GM20000 (cell line): ENCODE data around the gene TEX2.

Source experiments
- DNase-seq: peaks from one replicate; pipeline ENCODE4 v3.0.0; 2012; ENCODE audit warnings: low spot score
- TF ChIP-seq, protein P1 (sequence below): IDR thresholded peaks from 2 replicates; pipeline ENCODE4 v1.5.1; 2012; ENCODE audit warnings: mild to moderate bottlenecking, control low read depth; ENCODE audit errors: extremely low read depth, missing control alignments

Gene TEX2

DNA sequence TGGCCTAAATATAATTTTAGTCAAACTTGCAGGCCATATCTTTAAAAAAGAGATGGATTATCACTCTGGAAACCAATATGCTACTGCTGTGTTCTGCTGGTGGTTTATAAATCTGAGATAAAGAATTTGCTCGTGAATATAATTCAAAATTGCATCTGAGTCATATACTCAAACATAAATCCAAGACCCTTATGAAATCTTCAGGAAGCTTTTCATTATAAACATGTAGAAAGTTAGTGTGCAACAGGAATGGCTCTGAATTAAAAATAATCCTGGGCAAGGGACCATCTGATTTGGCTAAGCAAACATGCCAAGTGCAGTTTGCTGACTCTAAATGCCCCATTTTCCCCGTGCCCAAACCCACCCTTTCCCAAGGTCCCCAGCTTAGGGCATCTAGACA, 57.3 kb downstream of the TEX2 start:
- DNase-seq = no peak
- TF ChIP-seq, protein P1, sequence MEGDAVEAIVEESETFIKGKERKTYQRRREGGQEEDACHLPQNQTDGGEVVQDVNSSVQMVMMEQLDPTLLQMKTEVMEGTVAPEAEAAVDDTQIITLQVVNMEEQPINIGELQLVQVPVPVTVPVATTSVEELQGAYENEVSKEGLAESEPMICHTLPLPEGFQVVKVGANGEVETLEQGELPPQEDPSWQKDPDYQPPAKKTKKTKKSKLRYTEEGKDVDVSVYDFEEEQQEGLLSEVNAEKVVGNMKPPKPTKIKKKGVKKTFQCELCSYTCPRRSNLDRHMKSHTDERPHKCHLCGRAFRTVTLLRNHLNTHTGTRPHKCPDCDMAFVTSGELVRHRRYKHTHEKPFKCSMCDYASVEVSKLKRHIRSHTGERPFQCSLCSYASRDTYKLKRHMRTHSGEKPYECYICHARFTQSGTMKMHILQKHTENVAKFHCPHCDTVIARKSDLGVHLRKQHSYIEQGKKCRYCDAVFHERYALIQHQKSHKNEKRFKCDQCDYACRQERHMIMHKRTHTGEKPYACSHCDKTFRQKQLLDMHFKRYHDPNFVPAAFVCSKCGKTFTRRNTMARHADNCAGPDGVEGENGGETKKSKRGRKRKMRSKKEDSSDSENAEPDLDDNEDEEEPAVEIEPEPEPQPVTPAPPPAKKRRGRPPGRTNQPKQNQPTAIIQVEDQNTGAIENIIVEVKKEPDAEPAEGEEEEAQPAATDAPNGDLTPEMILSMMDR = no peak

DNA sequence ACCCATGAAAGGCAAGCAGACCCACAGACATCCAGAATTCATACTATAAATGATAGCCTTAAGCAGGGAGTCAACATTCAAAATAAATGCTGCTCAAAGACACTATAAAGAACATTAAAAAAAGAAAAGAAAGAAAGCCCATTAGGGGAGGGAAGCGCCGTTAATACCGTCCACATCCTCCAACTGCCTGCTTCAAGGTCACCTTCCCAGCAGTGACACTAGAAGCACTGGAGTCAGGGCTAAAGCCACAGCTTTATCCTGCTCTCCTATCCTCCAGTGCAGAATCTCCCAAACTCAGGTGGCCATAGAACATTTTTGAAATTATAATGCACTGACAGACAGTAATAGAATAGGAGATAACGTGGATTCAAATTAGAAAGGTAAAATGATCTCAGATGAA, 59.4 kb downstream of the TEX2 start:
- no peak for DNase-seq
- TF ChIP-seq, protein P1 = no peak

DNA sequence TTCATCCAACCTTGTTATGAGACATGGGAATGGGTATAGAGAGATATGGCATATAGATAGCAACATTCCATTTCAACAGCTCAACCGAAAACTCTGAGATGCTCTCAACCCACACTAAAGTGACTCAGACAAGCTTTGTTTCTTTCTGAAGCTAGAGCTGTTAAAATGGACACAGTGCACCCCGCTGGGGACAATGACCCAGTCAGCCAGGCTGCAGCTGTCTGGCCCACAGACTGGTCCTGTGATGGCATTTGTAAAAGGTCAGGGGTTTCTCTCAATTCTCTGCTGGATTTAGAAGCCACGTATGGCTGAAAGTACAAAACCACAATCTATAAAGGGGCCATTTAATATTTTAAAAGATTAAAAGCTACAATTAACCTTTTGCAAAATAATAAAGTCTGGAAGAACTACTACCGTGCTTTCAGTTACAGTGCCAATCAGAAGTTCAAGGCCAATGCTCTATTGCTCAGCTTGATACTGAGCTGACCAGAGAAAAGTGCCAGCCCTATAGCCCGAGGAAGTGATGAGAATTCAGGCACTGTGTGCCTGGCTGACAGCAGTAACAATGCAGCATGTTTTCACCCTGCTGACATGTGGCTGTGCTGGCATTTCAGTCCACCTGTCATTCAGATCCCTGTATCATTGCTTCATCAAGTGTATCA, 60.2 kb downstream of the TEX2 start:
- TF ChIP-seq, protein P1 = no peak
- DNase-seq = no peak

DNA sequence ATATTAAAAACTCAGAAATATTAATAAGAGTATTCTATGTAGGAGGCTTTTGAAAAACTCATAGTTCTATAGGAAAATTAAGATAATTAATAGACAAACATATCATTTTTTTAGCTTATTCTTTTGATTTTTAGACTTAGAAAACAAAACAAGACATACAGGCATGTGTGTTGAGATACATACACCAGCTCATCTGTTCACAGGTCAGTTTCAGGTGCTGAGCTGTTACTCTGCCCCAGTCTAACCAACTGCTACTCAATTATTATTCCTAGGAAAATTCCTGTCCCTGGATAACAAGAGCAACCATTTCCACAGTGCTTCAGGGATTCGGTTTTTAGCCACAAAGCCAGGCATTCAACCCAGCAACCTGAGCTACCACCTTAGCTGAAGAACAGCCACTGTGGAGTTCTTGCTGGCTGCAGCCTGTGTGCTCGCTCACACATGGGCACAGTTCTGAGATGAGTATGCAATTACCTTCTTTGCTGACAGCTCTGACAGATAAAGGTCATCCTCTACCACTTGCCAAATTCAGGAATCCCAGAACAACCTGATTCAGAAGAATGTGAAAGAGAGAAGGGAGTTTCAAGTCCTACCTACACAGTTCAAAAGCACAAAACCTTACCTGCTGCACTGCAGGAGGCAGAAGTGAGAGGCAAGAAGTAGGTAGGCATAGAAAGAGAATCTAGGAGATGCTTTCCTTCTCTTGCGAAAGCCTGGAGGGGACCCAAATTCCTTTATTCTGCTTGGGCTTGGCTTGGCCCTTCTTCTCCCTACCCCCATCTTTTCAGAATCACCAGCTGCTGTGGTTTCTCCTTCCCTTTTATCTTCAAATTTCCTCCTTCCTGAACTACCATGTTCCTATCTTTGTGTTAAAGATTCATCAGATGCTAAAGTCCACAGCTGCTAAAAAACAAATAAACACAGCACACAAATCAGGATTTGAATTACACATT, 62.7 kb downstream of the TEX2 start:
- no peak for DNase-seq
- TF ChIP-seq, protein P1 = no peak

DNA sequence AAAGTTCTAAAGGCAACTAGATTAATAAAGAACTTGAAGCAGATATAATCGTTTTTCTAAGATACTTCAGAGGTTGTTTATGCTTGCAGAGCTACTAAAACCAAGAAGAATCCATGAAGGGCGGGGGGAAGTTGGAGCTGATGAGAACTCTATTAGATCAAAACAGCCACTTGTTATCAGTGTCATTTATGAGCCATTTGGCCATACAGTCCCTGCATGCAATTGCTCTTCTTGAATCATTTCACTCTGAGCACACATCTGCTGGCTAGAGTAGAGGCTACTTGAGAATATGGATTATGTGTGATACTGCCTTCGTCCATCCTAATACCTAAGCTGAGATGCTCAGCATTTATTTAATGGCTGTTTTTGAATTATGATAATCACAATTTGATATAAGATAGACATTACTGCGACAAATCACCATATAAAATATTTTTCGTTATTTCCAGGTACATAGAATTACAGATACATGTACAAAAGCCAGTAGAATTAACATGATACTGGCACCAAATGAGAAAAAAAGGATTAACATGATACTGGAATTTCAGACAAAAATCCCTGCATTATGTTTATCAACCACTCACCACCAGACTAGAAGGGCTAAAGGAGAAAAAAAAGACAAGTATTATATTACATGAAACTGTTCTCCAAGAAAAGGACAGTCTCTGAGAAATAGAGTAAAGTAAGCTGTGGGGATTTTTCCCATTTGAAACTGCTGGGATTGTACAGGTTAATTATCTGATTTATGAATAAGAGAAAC, 64.5 kb downstream of the TEX2 start:
- DNase-seq = no peak
- TF ChIP-seq, protein P1 = no peak

DNA sequence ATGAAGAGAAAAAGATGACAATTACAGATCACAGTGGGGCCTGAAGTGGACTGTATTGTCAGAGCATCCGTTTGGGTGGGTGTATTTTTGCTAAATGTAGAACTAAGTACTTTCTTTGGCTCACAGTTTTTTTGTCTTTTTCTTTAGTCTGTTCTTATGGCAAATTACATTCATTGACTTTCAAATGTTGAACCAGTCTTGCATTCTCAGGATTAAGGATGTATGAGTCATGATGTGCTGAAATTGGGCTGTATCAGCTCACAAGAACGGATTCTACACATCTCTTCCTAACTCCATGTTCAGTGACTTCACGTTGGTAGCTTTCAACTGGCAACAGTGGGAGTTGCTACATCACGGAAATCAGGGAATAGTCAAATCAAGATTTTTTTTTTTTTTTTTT, 66.5 kb downstream of the TEX2 start:
- no peak for DNase-seq
- TF ChIP-seq, protein P1 = no peak
